Measurements from ENCODE around the gene STIP1.

STIP1 gene

GRCh38 chr11:64224891-64225607 is 39.1 kb downstream of the STIP1 start:
- no peak for DNase-seq

- DNase-seq: peak; percentile 64
Measured at GRCh38 chr11:64225608-64226506, 39.9 kb downstream of the STIP1 start, which contains the start of the genes NUDT22 and TRPT1. NUDT22 (plus strand) TSS chr11:64226274; CDS start chr11:64226653, 379 bp downstream. TRPT1 (minus strand) TSS chr11:64226186; CDS start chr11:64225860, 326 bp downstream.

- DNase-seq: peak; percentile 72
Measured at GRCh38 chr11:64226507-64227051, 40.6 kb downstream of the STIP1 start.

- no peak for DNase-seq
Measured at GRCh38 chr11:64227405-64227956, 41.5 kb downstream of the STIP1 start.

GRCh38 chr11:64229090-64229743 is 43.2 kb downstream of the STIP1 start:
- no peak for DNase-seq

- DNase-seq: no peak
Measured at GRCh38 chr11:64229744-64230170, 43.8 kb downstream of the STIP1 start.

GRCh38 chr11:64230171-64230984 is 44.4 kb downstream of the STIP1 start, which contains the start of gene DNAJC4:
DNAJC4 (plus strand) TSS chr11:64230548; CDS start chr11:64230855, 307 bp downstream.
- DNase-seq: peak; percentile 94

- DNase-seq: no peak
Measured at GRCh38 chr11:64230985-64231365, 45.0 kb downstream of the STIP1 start.

- DNase-seq: no peak
Measured at GRCh38 chr11:64231546-64231945, 45.6 kb downstream of the STIP1 start.

- no peak for DNase-seq
Measured at GRCh38 chr11:64232182-64232966, 46.4 kb downstream of the STIP1 start.

- DNase-seq: no peak
Measured at GRCh38 chr11:64232967-64233315, 47.0 kb downstream of the STIP1 start.

GRCh38 chr11:64233913-64234586 is 48.1 kb downstream of the STIP1 start, which contains the start of gene VEGFB:
VEGFB (plus strand) TSS chr11:64234584; CDS start chr11:64234834, 250 bp downstream.
- DNase-seq: no peak

- no peak for DNase-seq
Measured at GRCh38 chr11:64234647-64235379, 48.8 kb downstream of the STIP1 start.

- DNase-seq: no peak
Measured at GRCh38 chr11:64235437-64236161, 49.6 kb downstream of the STIP1 start.

GRCh38 chr11:64237484-64237951 is 51.5 kb downstream of the STIP1 start:
- peak; percentile 90 for DNase-seq

GRCh38 chr11:64238076-64238475 is 52.1 kb downstream of the STIP1 start:
- no peak for DNase-seq

- no peak for DNase-seq
Measured at GRCh38 chr11:64238999-64239398, 53.0 kb downstream of the STIP1 start.

- DNase-seq: no peak
Measured at GRCh38 chr11:64239662-64240434, 53.9 kb downstream of the STIP1 start.

All from DMS79 (cell line).